Choroid plexus epithelial cell (primary cell): ENCODE measurements around the gene SERTAD3.
"Not testable (repeated sequence)": the region's sequence is repeated elsewhere in the genome, so short reads cannot be mapped to it uniquely, and the experiment has no call there.

ENCODE experiments used
- DNase-seq: peaks from one replicate; pipeline ENCODE4 v3.0.0-alpha.2; 2010; ENCODE audit warnings: low read depth
- H3K4me3 ChIP-seq: 2 replicates; pipeline ENCODE4 v1.5.1; 2011; ENCODE audit warnings: low read depth, mild to moderate bottlenecking, control low read depth, low read length, moderate library complexity
- CTCF ChIP-seq: conservative IDR thresholded peaks from 2 replicates; pipeline ENCODE4 v1.5.1; 2011; ENCODE audit warnings: low read depth, mild to moderate bottlenecking, control low read depth, inconsistent platforms, low read length, moderate library complexity

The SERTAD3 gene

GRCh38 chr19:40465025-40465556 lies 21.0 kb upstream of the SERTAD3 start:
- H3K4me3 ChIP-seq: peak overlapping the region; percentile 75
- DNase-seq: peak; percentile 75
- TF ChIP-seq CTCF: no peak

- TF ChIP-seq CTCF: peak; percentile 92
- peak overlapping the region; percentile 75 for H3K4me3 ChIP-seq
- DNase-seq: peak; percentile 94
Measured at GRCh38 chr19:40464059-40465024, 20.2 kb upstream of the SERTAD3 start.

GRCh38 chr19:40463587-40464037 lies 19.5 kb upstream of the SERTAD3 start:
- peak; percentile 23 for DNase-seq
- not testable (repeated sequence) for H3K4me3 ChIP-seq

- DNase-seq: no peak
- TF ChIP-seq CTCF: no peak
- no peak overlapping the region for H3K4me3 ChIP-seq
Measured at GRCh38 chr19:40461669-40462221, 17.6 kb upstream of the SERTAD3 start.

- no peak for DNase-seq
Measured at GRCh38 chr19:40460185-40460584, 16.1 kb upstream of the SERTAD3 start.

GRCh38 chr19:40458597-40458974 lies 14.5 kb upstream of the SERTAD3 start:
- no peak for DNase-seq

More at GRCh38 chr19:40460185-40460584, 16.1 kb upstream of the SERTAD3 start:
- no peak overlapping the region for H3K4me3 ChIP-seq
- TF ChIP-seq CTCF: no peak

More at GRCh38 chr19:40458597-40458974, 14.5 kb upstream of the SERTAD3 start:
- TF ChIP-seq CTCF: no peak
- no peak overlapping the region for H3K4me3 ChIP-seq
